GM19438 (cell line): Measurements from ENCODE around the gene CSPG4.
"Not testable (repeated sequence)": the region's sequence is repeated elsewhere in the genome, so short reads cannot be mapped to it uniquely, and the experiment has no call there.

ENCODE experiments used
- ATAC-seq: cut with Tn5 transposase; IDR thresholded peaks from one replicate; pipeline ENCODE4 v1.9.1; 2021; ENCODE audit warnings: low read depth; ENCODE audit not compliant: unreplicated experiment

CSPG4 gene

DNA sequence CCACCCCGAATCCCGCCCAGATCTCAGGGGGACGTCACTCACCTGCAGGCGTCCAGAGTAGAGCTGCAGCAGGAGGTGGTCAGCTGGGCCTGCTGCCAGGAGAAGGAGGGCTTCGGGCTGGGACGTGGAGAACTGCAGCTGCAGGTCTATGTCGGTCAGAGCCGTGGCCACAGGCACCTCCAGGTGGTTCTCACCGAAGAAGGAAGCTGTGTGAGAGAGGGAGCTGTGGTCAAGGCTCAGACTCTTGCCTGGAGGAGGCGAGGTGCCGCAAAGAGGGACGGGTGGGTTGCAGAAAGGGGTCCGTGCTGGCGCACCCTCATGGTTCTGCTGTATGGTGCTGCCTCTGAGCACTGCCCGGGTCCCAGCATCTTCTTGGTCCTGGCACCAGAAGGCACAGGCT lies 19.6 kb downstream of the CSPG4 start:
- not testable (repeated sequence) for ATAC-seq

GRCh38 chr15:75692311-75692710 lies 20.3 kb downstream of the CSPG4 start:
- not testable (repeated sequence) for ATAC-seq

DNA sequence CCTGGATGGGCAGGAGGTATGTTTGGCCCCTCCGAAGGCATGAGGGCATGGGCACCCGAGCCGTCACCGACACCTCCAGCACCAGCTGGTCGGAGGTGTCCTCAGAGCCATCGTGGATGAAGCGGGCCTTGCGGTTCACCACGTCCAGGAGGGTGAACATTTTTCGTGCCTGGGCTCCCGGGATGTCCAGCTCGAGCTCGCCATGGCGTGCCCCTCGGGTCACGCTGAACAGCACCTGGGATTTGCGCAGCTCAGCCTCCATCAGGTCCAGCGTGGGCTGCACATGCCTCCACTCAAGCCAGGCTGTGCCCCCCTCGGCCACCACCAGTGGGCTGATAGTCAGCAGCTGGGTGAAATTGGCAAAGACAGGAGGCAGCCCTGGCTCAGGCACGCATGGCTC lies 23.2 kb downstream of the CSPG4 start:
- not testable (repeated sequence) for ATAC-seq

- ATAC-seq: no peak
Observed at GRCh38 chr15:75688831-75689230, 23.8 kb downstream of the CSPG4 start.

- no peak for ATAC-seq
Observed at GRCh38 chr15:75688278-75688557, 24.4 kb downstream of the CSPG4 start.

GRCh38 chr15:75687486-75688277 lies 25.0 kb downstream of the CSPG4 start:
- no peak for ATAC-seq

- ATAC-seq: not testable (repeated sequence)
Observed at GRCh38 chr15:75686212-75686642, 26.4 kb downstream of the CSPG4 start.

- ATAC-seq: no peak
Observed at GRCh38 chr15:75685195-75685594, 27.5 kb downstream of the CSPG4 start.

- ATAC-seq: no peak
Observed at GRCh38 chr15:75684648-75685047, 28.0 kb downstream of the CSPG4 start.

DNA sequence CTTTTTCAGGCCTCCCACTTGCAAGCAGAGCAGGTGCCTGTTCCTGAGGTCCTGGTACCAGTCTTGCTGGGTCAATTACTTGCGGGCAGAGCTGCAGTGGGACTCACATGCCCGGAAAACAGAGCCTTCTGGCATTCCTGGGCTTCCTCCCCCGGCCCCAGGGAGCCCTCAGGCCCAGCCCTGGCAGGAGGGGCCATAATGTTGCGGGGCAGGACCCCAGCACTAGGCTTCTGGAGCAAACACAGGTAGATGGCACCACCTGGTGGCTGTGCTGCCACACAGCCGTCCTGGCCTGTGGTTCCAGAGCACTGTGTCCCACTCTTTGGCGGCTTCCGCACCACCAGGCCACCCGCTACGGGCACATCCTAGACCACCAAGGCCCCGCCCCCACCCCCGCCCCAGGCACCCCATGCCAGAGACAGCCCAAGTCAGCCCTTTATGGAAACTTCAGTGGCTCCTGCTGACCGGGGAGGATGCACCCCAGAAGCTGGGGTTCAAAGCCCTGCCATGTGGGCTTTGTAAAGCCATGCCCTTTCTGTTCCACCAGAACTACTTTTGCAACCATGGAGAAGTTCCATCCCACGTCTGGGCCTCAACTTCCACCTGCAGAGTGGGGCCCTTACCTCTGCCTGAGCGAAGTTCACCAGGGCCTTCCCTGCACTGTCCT lies 28.9 kb downstream of the CSPG4 start:
- ATAC-seq: not testable (repeated sequence)

DNA sequence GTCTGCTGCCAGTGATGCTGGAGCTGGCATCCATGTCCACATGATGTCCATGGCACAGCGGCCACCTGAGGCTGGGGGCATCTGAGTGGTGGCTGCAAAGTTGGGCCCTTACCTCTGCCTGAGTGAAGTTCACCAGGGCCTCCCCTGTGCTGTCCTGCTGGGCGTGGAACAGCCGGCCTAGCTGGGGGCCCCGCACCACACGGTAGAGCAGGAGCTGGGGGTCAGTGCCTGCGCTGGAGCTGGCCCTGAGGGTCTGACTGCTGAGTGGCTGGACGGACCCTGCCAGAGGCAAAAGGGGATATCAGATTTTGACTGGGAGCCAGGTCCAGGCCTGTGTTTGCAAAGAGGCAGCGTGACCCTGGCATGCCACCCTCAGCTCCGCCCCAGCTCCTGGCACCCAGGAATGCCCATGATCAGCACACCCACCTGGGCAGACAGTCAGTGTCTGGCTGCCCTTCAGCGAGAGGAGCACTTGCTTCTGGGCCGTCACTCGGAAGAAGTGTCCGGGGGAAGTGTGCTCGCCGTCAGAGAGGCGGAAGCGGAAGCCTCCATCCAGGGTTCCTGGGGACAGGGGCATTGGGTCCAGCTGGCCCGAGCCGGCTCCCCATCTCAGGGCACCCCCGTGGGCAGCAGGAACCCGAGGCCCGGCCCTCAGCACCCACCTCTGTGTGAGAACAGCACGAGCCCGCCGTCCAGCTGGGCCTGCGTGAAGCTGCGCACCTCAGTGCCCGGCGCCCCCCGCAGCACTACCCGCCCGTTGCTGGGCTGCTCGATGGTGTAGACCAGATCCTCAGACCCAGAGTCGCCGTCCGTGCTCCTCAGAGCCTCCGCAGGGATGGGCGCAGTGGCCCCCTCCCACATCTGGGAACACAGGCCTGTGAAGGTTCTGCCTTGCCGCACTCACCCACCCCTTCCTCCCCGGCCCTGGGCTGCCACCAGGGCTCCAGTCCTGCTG lies 30.2 kb downstream of the CSPG4 start:
- no peak for ATAC-seq

GRCh38 chr15:75680007-75680789 lies 32.5 kb downstream of the CSPG4 start:
- ATAC-seq: no peak

DNA sequence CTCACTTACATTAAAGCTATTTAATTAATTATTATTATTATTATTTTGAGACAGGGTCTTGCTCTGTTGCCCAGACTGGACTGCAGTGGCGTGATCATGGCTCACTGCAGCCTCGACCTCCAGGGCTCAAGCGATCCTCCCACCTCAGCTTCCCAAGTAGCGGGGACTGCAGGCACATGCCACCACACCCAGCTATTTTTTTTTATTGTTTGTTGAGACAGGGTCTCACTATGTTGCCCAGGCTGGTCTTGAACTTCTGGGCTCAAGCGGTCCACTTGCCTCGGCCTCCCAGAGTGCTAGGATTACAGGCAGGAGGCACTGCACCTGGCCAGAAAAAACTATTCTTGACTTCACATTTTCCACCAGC lies 34.3 kb downstream of the CSPG4 start:
- not testable (repeated sequence) for ATAC-seq

GRCh38 chr15:75677465-75678323 lies 35.0 kb downstream of the CSPG4 start:
- ATAC-seq: no peak

DNA sequence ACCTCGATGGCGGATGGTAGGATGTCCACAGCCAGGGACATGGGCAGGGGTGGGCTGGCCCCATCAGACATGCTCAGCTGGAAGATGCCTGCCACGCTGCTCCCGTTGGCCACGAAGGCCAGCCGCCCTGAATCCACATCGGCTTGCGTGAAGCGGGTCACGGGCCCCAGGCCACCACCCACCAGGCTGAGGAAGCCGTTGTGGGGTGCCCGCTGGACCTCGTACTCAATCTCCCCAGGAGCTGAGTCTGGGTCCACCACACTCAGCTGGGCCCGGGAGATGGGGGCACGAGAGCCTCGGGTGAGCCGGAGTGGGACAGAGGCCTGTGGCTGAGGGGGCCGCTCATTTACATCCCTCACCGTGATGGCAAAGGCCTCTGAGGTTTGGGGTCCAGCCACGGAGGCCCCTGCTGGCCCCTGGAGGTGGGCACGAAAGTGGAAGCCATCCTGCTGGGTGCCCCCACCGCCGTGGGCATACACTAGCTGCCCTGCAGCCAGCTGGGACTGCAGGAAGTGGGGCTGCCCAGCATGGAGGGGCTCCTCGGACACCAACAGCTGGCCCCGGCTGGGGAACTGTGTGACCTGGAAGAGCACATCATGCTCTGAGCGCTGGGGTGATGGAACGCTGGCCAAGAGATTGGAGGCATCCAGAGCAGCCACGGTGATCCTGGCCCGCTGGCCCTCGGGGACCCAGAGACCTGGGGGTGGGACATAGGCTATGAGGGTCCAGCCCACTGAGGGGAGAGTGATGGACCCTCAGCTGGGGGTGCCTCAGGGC lies 35.8 kb downstream of the CSPG4 start:
- ATAC-seq: no peak

- ATAC-seq: no peak
Observed at GRCh38 chr15:75675579-75676404, 36.9 kb downstream of the CSPG4 start.

GRCh38 chr15:75674366-75674765 lies 38.3 kb downstream of the CSPG4 start:
- no peak for ATAC-seq
